HEK293 (cell line): ENCODE data around the gene PRAMEF14.
"Not testable (repeated sequence)": the region's sequence is repeated elsewhere in the genome, so short reads cannot be mapped to it uniquely, and the experiment has no call there.

ENCODE experiments used
- KLF9 ChIP-seq: fragments of 450-650 bp; formaldehyde crosslinking; IDR thresholded peaks from 2 replicates; pipeline ENCODE4 v1.5.1; 2016; ENCODE audit warnings: missing biosample characterization, missing genetic modification characterization, low read depth
- ZFP41 ChIP-seq: fragments of 450-650 bp; formaldehyde crosslinking; IDR thresholded peaks from 2 replicates; pipeline ENCODE4 v1.5.1; 2016; ENCODE audit warnings: missing biosample characterization, missing genetic modification characterization, borderline replicate concordance
- ZNF169 ChIP-seq: fragments of 450-650 bp; formaldehyde crosslinking; IDR thresholded peaks from 2 replicates; pipeline ENCODE4 v1.5.1; 2016; ENCODE audit warnings: missing biosample characterization, missing genetic modification characterization
- ZNF175 ChIP-seq: fragments of 450-650 bp; formaldehyde crosslinking; IDR thresholded peaks from 2 replicates; pipeline ENCODE4 v1.5.1; 2016; ENCODE audit warnings: missing biosample characterization, missing genetic modification characterization
- ZNF274 ChIP-seq, 2 experiments: fragments of 200-500 bp in 1 of 2; fragments of 450-650 bp in 1 of 2; sonication (Bioruptor generic) in 1 of 2; formaldehyde crosslinking in 1 of 2; IDR thresholded peaks; 2 replicates each; pipeline versions ENCODE4 v1.5.1 to v1.6.1; 2014 to 2016; ENCODE audit warnings: borderline replicate concordance in 1 of 2, inconsistent platforms in 1 of 2, low read length in 1 of 2, missing biosample characterization in 1 of 2, missing genetic modification characterization in 1 of 2
- ZNF776 ChIP-seq: fragments of 450-650 bp; formaldehyde crosslinking; IDR thresholded peaks from 2 replicates; pipeline ENCODE4 v1.5.0; 2017; ENCODE audit warnings: missing biosample characterization, missing genetic modification characterization, borderline replicate concordance
- TF ChIP-seq, protein P1 (sequence below): fragments of 450-650 bp; formaldehyde crosslinking; IDR thresholded peaks from 2 replicates; pipeline ENCODE4 v1.5.1; 2016; ENCODE audit warnings: missing biosample characterization, missing genetic modification characterization
- TF ChIP-seq, protein P2 (sequence below): fragments of 450-650 bp; formaldehyde crosslinking; optimal IDR thresholded peaks from 2 replicates; pipeline ENCODE3; 2016; ENCODE audit warnings: missing biosample characterization, mild to moderate bottlenecking, missing genetic modification characterization
- TF ChIP-seq, protein P3 (sequence below): fragments of 450-650 bp; formaldehyde crosslinking; IDR thresholded peaks from 2 replicates; pipeline ENCODE4 v1.5.1; 2016; ENCODE audit warnings: missing biosample characterization, missing genetic modification characterization
- TF ChIP-seq, protein P4 (sequence below): fragments of 450-650 bp; formaldehyde crosslinking; IDR thresholded peaks from 2 replicates; pipeline ENCODE4 v1.5.1; 2016; ENCODE audit warnings: missing biosample characterization, missing genetic modification characterization

DNA sequence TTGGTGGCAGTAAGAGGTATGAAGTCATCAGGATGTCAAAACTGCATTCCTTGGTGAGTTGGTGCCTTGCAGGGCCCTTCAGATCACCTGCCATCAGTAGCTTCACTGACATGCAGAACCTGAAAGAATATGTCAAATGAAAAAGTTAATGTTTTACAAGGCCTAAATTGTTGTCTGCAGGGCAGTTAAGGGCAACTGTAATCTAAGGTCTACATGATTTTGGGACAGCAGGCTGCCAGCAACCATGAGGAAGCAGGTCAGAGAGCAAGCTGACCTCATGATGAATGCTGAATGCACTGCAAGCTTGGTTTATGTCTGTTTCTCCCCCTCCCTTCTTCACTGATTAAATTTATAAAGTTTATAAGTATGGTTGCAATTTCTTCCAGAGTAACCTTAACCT lies 44.7 kb downstream of the PRAMEF14 start:
- TF ChIP-seq KLF9 (tag by site-specific recombination); ZNF274 (IDR thresholded peaks at IDR 0.05; ENCODE audit: low read length); ZNF274 (tag by site-specific recombination; IDR thresholded peaks at IDR 0.05; ENCODE audit: borderline replicate concordance); ZNF169; ZFP41 (tag by site-specific recombination); ZNF776 (tag by site-specific recombination); ZNF175 (tag by site-specific recombination): not testable (repeated sequence)
- TF ChIP-seq, protein P1, sequence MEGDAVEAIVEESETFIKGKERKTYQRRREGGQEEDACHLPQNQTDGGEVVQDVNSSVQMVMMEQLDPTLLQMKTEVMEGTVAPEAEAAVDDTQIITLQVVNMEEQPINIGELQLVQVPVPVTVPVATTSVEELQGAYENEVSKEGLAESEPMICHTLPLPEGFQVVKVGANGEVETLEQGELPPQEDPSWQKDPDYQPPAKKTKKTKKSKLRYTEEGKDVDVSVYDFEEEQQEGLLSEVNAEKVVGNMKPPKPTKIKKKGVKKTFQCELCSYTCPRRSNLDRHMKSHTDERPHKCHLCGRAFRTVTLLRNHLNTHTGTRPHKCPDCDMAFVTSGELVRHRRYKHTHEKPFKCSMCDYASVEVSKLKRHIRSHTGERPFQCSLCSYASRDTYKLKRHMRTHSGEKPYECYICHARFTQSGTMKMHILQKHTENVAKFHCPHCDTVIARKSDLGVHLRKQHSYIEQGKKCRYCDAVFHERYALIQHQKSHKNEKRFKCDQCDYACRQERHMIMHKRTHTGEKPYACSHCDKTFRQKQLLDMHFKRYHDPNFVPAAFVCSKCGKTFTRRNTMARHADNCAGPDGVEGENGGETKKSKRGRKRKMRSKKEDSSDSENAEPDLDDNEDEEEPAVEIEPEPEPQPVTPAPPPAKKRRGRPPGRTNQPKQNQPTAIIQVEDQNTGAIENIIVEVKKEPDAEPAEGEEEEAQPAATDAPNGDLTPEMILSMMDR: not testable (repeated sequence)
- TF ChIP-seq, protein P2, sequence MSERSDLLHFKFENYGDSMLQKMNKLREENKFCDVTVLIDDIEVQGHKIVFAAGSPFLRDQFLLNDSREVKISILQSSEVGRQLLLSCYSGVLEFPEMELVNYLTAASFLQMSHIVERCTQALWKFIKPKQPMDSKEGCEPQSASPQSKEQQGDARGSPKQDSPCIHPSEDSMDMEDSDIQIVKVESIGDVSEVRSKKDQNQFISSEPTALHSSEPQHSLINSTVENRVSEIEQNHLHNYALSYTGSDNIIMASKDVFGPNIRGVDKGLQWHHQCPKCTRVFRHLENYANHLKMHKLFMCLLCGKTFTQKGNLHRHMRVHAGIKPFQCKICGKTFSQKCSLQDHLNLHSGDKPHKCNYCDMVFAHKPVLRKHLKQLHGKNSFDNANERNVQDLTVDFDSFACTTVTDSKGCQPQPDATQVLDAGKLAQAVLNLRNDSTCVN (tag by site-specific recombination): not testable (repeated sequence)
- TF ChIP-seq, protein P3, sequence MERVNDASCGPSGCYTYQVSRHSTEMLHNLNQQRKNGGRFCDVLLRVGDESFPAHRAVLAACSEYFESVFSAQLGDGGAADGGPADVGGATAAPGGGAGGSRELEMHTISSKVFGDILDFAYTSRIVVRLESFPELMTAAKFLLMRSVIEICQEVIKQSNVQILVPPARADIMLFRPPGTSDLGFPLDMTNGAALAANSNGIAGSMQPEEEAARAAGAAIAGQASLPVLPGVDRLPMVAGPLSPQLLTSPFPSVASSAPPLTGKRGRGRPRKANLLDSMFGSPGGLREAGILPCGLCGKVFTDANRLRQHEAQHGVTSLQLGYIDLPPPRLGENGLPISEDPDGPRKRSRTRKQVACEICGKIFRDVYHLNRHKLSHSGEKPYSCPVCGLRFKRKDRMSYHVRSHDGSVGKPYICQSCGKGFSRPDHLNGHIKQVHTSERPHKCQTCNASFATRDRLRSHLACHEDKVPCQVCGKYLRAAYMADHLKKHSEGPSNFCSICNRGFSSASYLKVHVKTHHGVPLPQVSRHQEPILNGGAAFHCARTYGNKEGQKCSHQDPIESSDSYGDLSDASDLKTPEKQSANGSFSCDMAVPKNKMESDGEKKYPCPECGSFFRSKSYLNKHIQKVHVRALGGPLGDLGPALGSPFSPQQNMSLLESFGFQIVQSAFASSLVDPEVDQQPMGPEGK (tag by site-specific recombination): not testable (repeated sequence)
- TF ChIP-seq, protein P4, sequence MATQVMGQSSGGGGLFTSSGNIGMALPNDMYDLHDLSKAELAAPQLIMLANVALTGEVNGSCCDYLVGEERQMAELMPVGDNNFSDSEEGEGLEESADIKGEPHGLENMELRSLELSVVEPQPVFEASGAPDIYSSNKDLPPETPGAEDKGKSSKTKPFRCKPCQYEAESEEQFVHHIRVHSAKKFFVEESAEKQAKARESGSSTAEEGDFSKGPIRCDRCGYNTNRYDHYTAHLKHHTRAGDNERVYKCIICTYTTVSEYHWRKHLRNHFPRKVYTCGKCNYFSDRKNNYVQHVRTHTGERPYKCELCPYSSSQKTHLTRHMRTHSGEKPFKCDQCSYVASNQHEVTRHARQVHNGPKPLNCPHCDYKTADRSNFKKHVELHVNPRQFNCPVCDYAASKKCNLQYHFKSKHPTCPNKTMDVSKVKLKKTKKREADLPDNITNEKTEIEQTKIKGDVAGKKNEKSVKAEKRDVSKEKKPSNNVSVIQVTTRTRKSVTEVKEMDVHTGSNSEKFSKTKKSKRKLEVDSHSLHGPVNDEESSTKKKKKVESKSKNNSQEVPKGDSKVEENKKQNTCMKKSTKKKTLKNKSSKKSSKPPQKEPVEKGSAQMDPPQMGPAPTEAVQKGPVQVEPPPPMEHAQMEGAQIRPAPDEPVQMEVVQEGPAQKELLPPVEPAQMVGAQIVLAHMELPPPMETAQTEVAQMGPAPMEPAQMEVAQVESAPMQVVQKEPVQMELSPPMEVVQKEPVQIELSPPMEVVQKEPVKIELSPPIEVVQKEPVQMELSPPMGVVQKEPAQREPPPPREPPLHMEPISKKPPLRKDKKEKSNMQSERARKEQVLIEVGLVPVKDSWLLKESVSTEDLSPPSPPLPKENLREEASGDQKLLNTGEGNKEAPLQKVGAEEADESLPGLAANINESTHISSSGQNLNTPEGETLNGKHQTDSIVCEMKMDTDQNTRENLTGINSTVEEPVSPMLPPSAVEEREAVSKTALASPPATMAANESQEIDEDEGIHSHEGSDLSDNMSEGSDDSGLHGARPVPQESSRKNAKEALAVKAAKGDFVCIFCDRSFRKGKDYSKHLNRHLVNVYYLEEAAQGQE (tag by site-specific recombination): not testable (repeated sequence)
